IMR-90 (cell line): Measurements from ENCODE around the gene KRTDAP. TPM values are rescaled to one million over a fixed set of nuclear protein-coding genes. Genes with fewer than 3 reads are reported as not detected.

Experiments
- ATAC-seq: fragments of 200-7000 bp; cut with Tn5 transposase; 2 replicates; pipeline ENCODE4 v1.9.1; 2020; ENCODE audit warnings: low read depth, mild to moderate bottlenecking, moderate library complexity
- BruUV-seq: library from RNA; stranded (reverse); fragments of 400-500 nt; replicated peaks from 2 replicates; lab custom pipeline; 2021; lab: Mats Ljungman, UMichigan
- CTCF ChIA-PET: fragments of 300-600 bp; formaldehyde crosslinking; extraction: SDS; loops from one replicate; lab custom pipeline; 2021; ENCODE audit warnings: antibody characterized with exemption; lab: Yijun Ruan, JAX
- POLR2A ChIA-PET: fragments of 300-600 bp; sonication (Branson Sonifier 250); formaldehyde crosslinking; loops from one replicate; lab custom pipeline; 2022; ENCODE audit warnings: antibody characterized with exemption; ENCODE audit not compliant: unreplicated experiment; lab: Charles Lee
- DNase-seq: peaks from one replicate; pipeline ENCODE4 v3.0.0; 2013
- H2AFZ ChIP-seq: replicated peaks from 2 replicates; pipeline ENCODE3; 2013; ENCODE audit warnings: low read length, mild to moderate bottlenecking; ENCODE audit not compliant: poor library complexity
- H2AK5ac ChIP-seq: 2 replicates; pipeline ENCODE4 v1.6.1; 2013; ENCODE audit warnings: low read depth, low read length, inconsistent platforms
- H2AK9ac ChIP-seq: replicated peaks from 2 replicates; pipeline ENCODE3; 2013; ENCODE audit warnings: mild to moderate bottlenecking, low read depth, low read length, moderate library complexity; ENCODE audit not compliant: poor library complexity
- H2BK120ac ChIP-seq: 2 replicates; pipeline ENCODE4 v1.6.1; 2013; ENCODE audit warnings: low read depth, low read length, inconsistent platforms
- H2BK15ac ChIP-seq: 3 replicates; pipeline ENCODE4 v1.6.1; 2013; ENCODE audit warnings: low read depth, low read length, inconsistent platforms
- H2BK20ac ChIP-seq: 2 replicates; pipeline ENCODE4 v1.6.1; 2013; ENCODE audit warnings: low read depth, mild to moderate bottlenecking, inconsistent platforms, low read length, moderate library complexity
- H2BK5ac ChIP-seq: 2 replicates; pipeline ENCODE4 v1.6.1; 2013; ENCODE audit warnings: mild to moderate bottlenecking, low read depth, low read length, inconsistent platforms; ENCODE audit not compliant: poor library complexity, severe bottlenecking
- H3K14ac ChIP-seq: replicated peaks from 2 replicates; pipeline ENCODE4 v1.6.1; 2013; ENCODE audit warnings: low read depth, low read length, inconsistent platforms
- H3K18ac ChIP-seq: 2 replicates; pipeline ENCODE4 v1.6.1; 2013; ENCODE audit warnings: low read depth, low read length, control low read depth
- H3K23ac ChIP-seq: 2 replicates; pipeline ENCODE4 v1.6.1; 2013; ENCODE audit warnings: low read depth, low read length, inconsistent platforms
- H3K27ac ChIP-seq: 2 replicates; pipeline ENCODE4 v1.5.1; 2013; ENCODE audit warnings: mild to moderate bottlenecking, control low read depth, low read length; ENCODE audit not compliant: insufficient read depth
- H3K27me3 ChIP-seq: 2 replicates; pipeline ENCODE4 v1.6.1; 2013; ENCODE audit warnings: low read length; ENCODE audit not compliant: control insufficient read depth, insufficient read depth
- H3K36me3 ChIP-seq: 2 replicates; pipeline ENCODE4 v1.6.1; 2013; ENCODE audit warnings: low read length, mixed read lengths; ENCODE audit not compliant: control insufficient read depth, insufficient read depth
- H3K4ac ChIP-seq: 2 replicates; pipeline ENCODE4 v1.6.1; 2013; ENCODE audit warnings: low read depth, low read length, inconsistent platforms
- H3K4me1 ChIP-seq: 2 replicates; pipeline ENCODE4 v1.6.1; 2013; ENCODE audit warnings: low read length, mixed read lengths; ENCODE audit not compliant: control insufficient read depth, insufficient read depth
- H3K4me2 ChIP-seq: 2 replicates; pipeline ENCODE4 v1.6.1; 2013; ENCODE audit warnings: low read depth, mild to moderate bottlenecking, control low read depth, low read length, moderate library complexity
- H3K4me3 ChIP-seq: 2 replicates; pipeline ENCODE4 v1.5.1; 2013; ENCODE audit warnings: low read depth, mild to moderate bottlenecking, control low read depth, low read length, moderate library complexity; ENCODE audit not compliant: insufficient read depth
- H3K56ac ChIP-seq: 2 replicates; pipeline ENCODE4 v1.6.1; 2013; ENCODE audit warnings: low read length, inconsistent platforms; ENCODE audit not compliant: insufficient read depth; ENCODE audit errors: extremely low read depth
- H3K79me1 ChIP-seq, 2 experiments: 2 replicates each; pipeline ENCODE4 v1.6.1; 2013; ENCODE audit warnings: low read length in 2 of 2, inconsistent platforms in 1 of 2, low read depth in 1 of 2
- H3K9ac ChIP-seq: 2 replicates; pipeline ENCODE4 v1.6.1; 2013; ENCODE audit warnings: low read depth, low read length, control low read depth
- H3K9me1 ChIP-seq: 2 replicates; pipeline ENCODE4 v1.6.1; 2013; ENCODE audit warnings: low read length, inconsistent platforms; ENCODE audit not compliant: insufficient read depth
- H3K9me3 ChIP-seq: 2 replicates; pipeline ENCODE4 v1.6.1; 2013; ENCODE audit warnings: low read length; ENCODE audit not compliant: control insufficient read depth, insufficient read depth
- H4K20me1 ChIP-seq: 2 replicates; pipeline ENCODE4 v1.6.1; 2013; ENCODE audit warnings: low read length, inconsistent platforms; ENCODE audit not compliant: insufficient read depth
- H4K5ac ChIP-seq: 2 replicates; pipeline ENCODE4 v1.6.1; 2013; ENCODE audit warnings: mild to moderate bottlenecking, low read depth, low read length, control low read depth
- H4K8ac ChIP-seq, 2 experiments: 2 replicates each; pipeline ENCODE4 v1.6.1; 2013; ENCODE audit warnings: low read depth in 2 of 2, low read length in 2 of 2, control low read depth in 1 of 2, inconsistent platforms in 1 of 2
- H4K91ac ChIP-seq: 2 replicates; pipeline ENCODE4 v1.6.1; 2013; ENCODE audit warnings: low read depth, low read length, inconsistent platforms; ENCODE audit not compliant: insufficient read depth
- BHLHE40 ChIP-seq: fragments of 150-350 bp; IDR thresholded peaks from 2 replicates; pipeline ENCODE4 v1.6.1; 2016; ENCODE audit warnings: mild to moderate bottlenecking, low read depth, low read length
- CEBPB ChIP-seq: IDR thresholded peaks from 2 replicates; pipeline ENCODE4 v1.6.1; 2012; ENCODE audit warnings: low read depth, low read length, improper control_type of control experiment
- CHD1 ChIP-seq: IDR thresholded peaks from 2 replicates; pipeline ENCODE4 v1.6.1; 2012; ENCODE audit warnings: low read depth, low read length, improper control_type of control experiment
- ELK1 ChIP-seq: fragments of 150-350 bp; IDR thresholded peaks from 2 replicates; pipeline ENCODE4 v1.6.1; 2016; ENCODE audit warnings: low read depth, mild to moderate bottlenecking, low read length, moderate library complexity, borderline replicate concordance
- FOS ChIP-seq: fragments of 150-350 bp; IDR thresholded peaks from 2 replicates; pipeline ENCODE4 v1.6.1; 2016; ENCODE audit warnings: low read depth, low read length
- MAFK ChIP-seq: IDR thresholded peaks from 2 replicates; pipeline ENCODE4 v1.6.1; 2012; ENCODE audit warnings: low read depth, low read length, improper control_type of control experiment
- MAZ ChIP-seq: IDR thresholded peaks from 2 replicates; pipeline ENCODE4 v1.6.1; 2012; ENCODE audit warnings: low read depth, mild to moderate bottlenecking, low read length, improper control_type of control experiment, moderate library complexity, borderline replicate concordance
- MXI1 ChIP-seq: IDR thresholded peaks from 2 replicates; pipeline ENCODE4 v1.6.1; 2012; ENCODE audit warnings: low read depth, mild to moderate bottlenecking, low read length, moderate library complexity, borderline replicate concordance
- NFE2L2 ChIP-seq: fragments of 150-350 bp; IDR thresholded peaks from 2 replicates; pipeline ENCODE4 v1.6.1; 2016; ENCODE audit warnings: low read depth, mild to moderate bottlenecking, low read length
- POLR2A ChIP-seq: IDR thresholded peaks from 2 replicates; pipeline ENCODE4 v1.6.1; 2012; ENCODE audit warnings: mild to moderate bottlenecking, low read depth, low read length
- RAD21 ChIP-seq: IDR thresholded peaks from 2 replicates; pipeline ENCODE4 v1.6.1; 2012; ENCODE audit warnings: low read length, improper control_type of control experiment
- RCOR1 ChIP-seq: IDR thresholded peaks from 2 replicates; pipeline ENCODE4 v1.6.1; 2012; ENCODE audit warnings: mild to moderate bottlenecking, low read length, improper control_type of control experiment; ENCODE audit not compliant: insufficient replicate concordance
- RFX5 ChIP-seq: IDR thresholded peaks from 2 replicates; pipeline ENCODE4 v1.8.0; 2012; ENCODE audit warnings: low read depth, mild to moderate bottlenecking, low read length, moderate library complexity
- SMC3 ChIP-seq: fragments of 150-350 bp; IDR thresholded peaks from 2 replicates; pipeline ENCODE4 v1.6.1; 2016; ENCODE audit warnings: low read depth, mild to moderate bottlenecking, antibody characterized with exemption, low read length, moderate library complexity
- whole genome bisulfite sequencing, 2 experiments: methylation state at CpG; one replicate each; pipeline versions ENCODE4 v1.1.5 to v1.1.7; 2013; ENCODE audit warnings: missing lambda C conversion rate in 2 of 2; ENCODE audit not compliant: insufficient read length in 1 of 2; ENCODE audit errors: extremely low coverage in 2 of 2; 5-methylcytosine and 5-hydroxymethylcytosine counted together
- dilution Hi-C: fragments of 300-500 bp; cut with HindIII; formaldehyde crosslinking; loops from one replicate; pipeline ENCODE4 v1.14.3; 2018; ENCODE audit warnings: low sequenced_read_pairs; ENCODE audit not compliant: unreplicated experiment
- in situ Hi-C: fragments of 300-500 bp; cut with MboI; formaldehyde crosslinking; loops from 3 replicates; pipeline ENCODE4 v1.14.3; 2019; ENCODE audit warnings: low sequenced_read_pairs, inconsistent platforms, mixed read lengths
- intact Hi-C: fragments of 100-400 bp; cut with micrococcal nuclease; formaldehyde crosslinking; loops from 2 replicates; pipeline ENCODE4 v1.10.0; 2022
- polyA plus RNA-seq, 3 experiments: library from polyadenylated mRNA; depleted of rRNA; stranded (reverse); fragments of >200 nt; gene quantifications; 2 replicates each; pipeline ENCODE4 v1.2.3, GENCODE V29; 2012; ENCODE audit warnings: low replicate concordance in 1 of 3
- total RNA-seq: library from RNA; depleted of rRNA; stranded (reverse); fragments of >200 nt; gene quantifications from 2 replicates; pipeline ENCODE4 v1.2.3, GENCODE V29; 2012
- TF ChIP-seq, protein P1 (sequence below): conservative IDR thresholded peaks from 2 replicates; pipeline ENCODE4 v1.5.1; 2012; ENCODE audit warnings: mild to moderate bottlenecking, low read depth, low read length, improper control_type of control experiment
- TF ChIP-seq, protein P2 (sequence below): fragments of 150-350 bp; IDR thresholded peaks from 2 replicates; pipeline ENCODE4 v1.6.1; 2017; ENCODE audit warnings: mild to moderate bottlenecking, antibody characterized with exemption, low read length, low read depth

The KRTDAP gene
- total and polyA plus RNA-seq, 2 of the 4 experiments (the other 2 are of a cell fraction), result not detected

DNA sequence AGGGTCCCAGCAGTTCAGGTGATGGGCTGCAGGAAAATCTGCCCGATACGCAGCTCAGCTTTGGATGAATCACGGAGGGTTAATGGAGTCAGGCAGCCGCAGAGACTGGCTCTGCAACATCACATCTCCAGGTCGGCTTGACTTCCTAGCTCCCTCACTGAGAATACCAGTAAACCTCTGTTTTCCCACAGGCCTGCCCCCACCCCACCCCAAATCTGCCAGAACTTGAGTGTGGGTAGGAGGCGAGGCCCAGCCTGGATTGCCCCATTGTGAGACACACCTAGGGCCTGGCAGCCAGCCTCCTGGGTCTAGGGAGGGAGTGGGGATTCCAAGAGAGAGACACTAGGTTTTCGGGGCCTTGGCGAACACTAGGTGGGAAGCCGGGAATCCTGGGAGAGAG, 3.7 kb upstream of the KRTDAP start:
- H3K4me1 ChIP-seq, result no peaks in the 10 kb centered on the region
- no peak overlapping the region for H3K14ac ChIP-seq
- H3K9me1 ChIP-seq, result no peaks in the 10 kb centered on the region
- no peak overlapping the region for H3K4ac ChIP-seq
- TF ChIP-seq MAFK (no peak), RCOR1 (no peak), NFE2L2 (no peak), BHLHE40 (no peak), MAZ (no peak), FOS (no peak), CEBPB (no peak), SMC3 (no peak), CHD1 (no peak), MXI1 (no peak), ELK1 (no peak), RFX5 (no peak), POLR2A (no peak), RAD21 (no peak)
- TF ChIP-seq, protein P1, sequence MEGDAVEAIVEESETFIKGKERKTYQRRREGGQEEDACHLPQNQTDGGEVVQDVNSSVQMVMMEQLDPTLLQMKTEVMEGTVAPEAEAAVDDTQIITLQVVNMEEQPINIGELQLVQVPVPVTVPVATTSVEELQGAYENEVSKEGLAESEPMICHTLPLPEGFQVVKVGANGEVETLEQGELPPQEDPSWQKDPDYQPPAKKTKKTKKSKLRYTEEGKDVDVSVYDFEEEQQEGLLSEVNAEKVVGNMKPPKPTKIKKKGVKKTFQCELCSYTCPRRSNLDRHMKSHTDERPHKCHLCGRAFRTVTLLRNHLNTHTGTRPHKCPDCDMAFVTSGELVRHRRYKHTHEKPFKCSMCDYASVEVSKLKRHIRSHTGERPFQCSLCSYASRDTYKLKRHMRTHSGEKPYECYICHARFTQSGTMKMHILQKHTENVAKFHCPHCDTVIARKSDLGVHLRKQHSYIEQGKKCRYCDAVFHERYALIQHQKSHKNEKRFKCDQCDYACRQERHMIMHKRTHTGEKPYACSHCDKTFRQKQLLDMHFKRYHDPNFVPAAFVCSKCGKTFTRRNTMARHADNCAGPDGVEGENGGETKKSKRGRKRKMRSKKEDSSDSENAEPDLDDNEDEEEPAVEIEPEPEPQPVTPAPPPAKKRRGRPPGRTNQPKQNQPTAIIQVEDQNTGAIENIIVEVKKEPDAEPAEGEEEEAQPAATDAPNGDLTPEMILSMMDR, result no peak
- TF ChIP-seq, protein P2, sequence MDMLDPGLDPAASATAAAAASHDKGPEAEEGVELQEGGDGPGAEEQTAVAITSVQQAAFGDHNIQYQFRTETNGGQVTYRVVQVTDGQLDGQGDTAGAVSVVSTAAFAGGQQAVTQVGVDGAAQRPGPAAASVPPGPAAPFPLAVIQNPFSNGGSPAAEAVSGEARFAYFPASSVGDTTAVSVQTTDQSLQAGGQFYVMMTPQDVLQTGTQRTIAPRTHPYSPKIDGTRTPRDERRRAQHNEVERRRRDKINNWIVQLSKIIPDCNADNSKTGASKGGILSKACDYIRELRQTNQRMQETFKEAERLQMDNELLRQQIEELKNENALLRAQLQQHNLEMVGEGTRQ, result no peak
- ChIA-PET CTCF (no interaction called here), POLR2A (no interaction called here)
- no peaks in the 10 kb centered on the region for H3K36me3 ChIP-seq
- no peak overlapping the region for H2BK120ac ChIP-seq
- DNase-seq (no peak), ATAC-seq (no peak)
- in situ Hi-C loops (no loop called here), intact Hi-C loops (no loop called here), dilution Hi-C loops (no loop called here)
- H3K4me3 ChIP-seq, result no peak overlapping the region
- H2AK9ac ChIP-seq, result no peak overlapping the region
- H4K91ac ChIP-seq, result no peak overlapping the region
- H3K56ac ChIP-seq, result no peak overlapping the region
- H3K79me1 ChIP-seq, result no peaks in the 10 kb centered on the region
- H4K5ac ChIP-seq, result no peak overlapping the region
- no peak overlapping the region for H3K9ac ChIP-seq
- H3K18ac ChIP-seq, result no peak overlapping the region
- H3K4me2 ChIP-seq, result no peak overlapping the region
- BruUV-seq, result no TSS peak
- no peak overlapping the region for H2BK5ac ChIP-seq
- H2BK15ac ChIP-seq, result no peak overlapping the region
- peaks cover 37% of the 10 kb centered on the region for H3K27me3 ChIP-seq
- H3K23ac ChIP-seq, result no peak overlapping the region
- H4K8ac ChIP-seq, result no peak overlapping the region
- H2AK5ac ChIP-seq, result no peak overlapping the region
- H3K27ac ChIP-seq, result no peak overlapping the region
- H2BK20ac ChIP-seq, result no peak overlapping the region
- H3K9me3 ChIP-seq, result no peaks in the 10 kb centered on the region
- no peak overlapping the region for H2AFZ ChIP-seq
- WGBS, 2 experiments, result no CpG with 5 or more reads among the region's 9 CpGs
- H4K20me1 ChIP-seq, result no peaks in the 10 kb centered on the region
